ENCODE measurements around the gene STARD5. TPM values are rescaled to one million over a fixed set of nuclear protein-coding genes. Genes with fewer than 3 reads are reported as not detected.

The STARD5 gene
- total RNA-seq, 5 donors from 2014 or later (not counting 1 experiment from before 2014, with no cell fraction given) = 5.8 to 8.5 (median 7.3) TPM

- DNase-seq = peak in 22 of 35 experiments; percentile 26 to 71 (median 44)
- peak; percentile 61 to 81 (median 66) for ATAC-seq (replicated peaks in 1 of 4)
- POLR2A ChIA-PET = interaction anchor here in 1 of 2 donors (1.2 kb wide), 1 partner anchor 12 kb away, joined by 3 read pairs; no protein-coding TSS in a partner anchor
- H3K9me3 Mint-ChIP-seq = no peaks in the 10 kb centered on the region
- H3K36me3 Mint-ChIP-seq = peaks cover 93% of the 10 kb centered on the region
- no peaks in the 10 kb centered on the region for H3K27me3 Mint-ChIP-seq
- CTCF ChIA-PET = interaction anchor here (0.8 to 0.9 kb wide), 2 partner anchors 12 to 38 kb away, joined by 3 read pairs; no protein-coding TSS in a partner anchor
- Histone ChIP-seq H3K9me3 (no peaks in the 10 kb centered on the region), H3K27ac (ENCODE audit: low read length) (peak overlapping the region; percentile 67), H3K27me3 (replicated peaks in 1 of 2; ENCODE audit: control insufficient read depth in 2 of 2, extremely low read depth in 1 of 2, insufficient read depth in 2 of 2, low read length in 1 of 2) (no peaks in the 10 kb centered on the region), H3K4me1 (ENCODE audit: control insufficient read depth in 1 of 2, extremely low read depth in 1 of 2, insufficient read depth in 2 of 2, low read length in 2 of 2) (peaks cover 50 to 80% of the 10 kb centered on the region in 2 experiments), H3K36me3 (ENCODE audit: control insufficient read depth in 2 of 2, extremely low read depth in 1 of 2, insufficient read depth in 1 of 2, low read length in 1 of 2) (peaks cover 33 to 98% of the 10 kb centered on the region in 2 donors), H3K4me3 (ENCODE audit: control insufficient read depth in 1 of 2, extremely low read depth in 1 of 2, low read length in 1 of 2) (peak overlapping the region; percentile 68 to 98)
- peaks cover 68 to 84% (median 75%) of the 10 kb centered on the region in 3 donors for H3K4me1 Mint-ChIP-seq
- H3K4me3 Mint-ChIP-seq = peak overlapping the region; percentile 95 to 100 (median 100)
- peak overlapping the region; percentile 100 for H3K27ac Mint-ChIP-seq
- 57% methylated on average over 4 of the region's 9 CpGs for WGBS (ENCODE audit: insufficient coverage)
Measured at GRCh38 chr15:81303244-81304225, 20.4 kb downstream of the STARD5 start.

- POLR2A ChIA-PET = interaction anchor here in 1 of 2 donors (0.6 to 1.2 kb wide), 2 partner anchors 11 to 13 kb away, joined by 3 read pairs; no protein-coding TSS in a partner anchor
- whole genome bisulfite sequencing (ENCODE audit: insufficient coverage) = 0% methylated on average over 2 of the region's 6 CpGs
- Mint-ChIP-seq H3K4me1 (peaks cover 65 to 91% (median 70%) of the 10 kb centered on the region in 3 donors), H3K27ac (peak overlapping the region; percentile 100), H3K27me3 (no peaks in the 10 kb centered on the region), H3K36me3 (peaks cover 93% of the 10 kb centered on the region), H3K4me3 (peak overlapping the region; percentile 95 to 100 (median 100)), H3K9me3 (no peaks in the 10 kb centered on the region)
- Histone ChIP-seq H3K27ac (ENCODE audit: low read length) (peak overlapping the region; percentile 67), H3K36me3 (ENCODE audit: control insufficient read depth in 2 of 2, extremely low read depth in 1 of 2, insufficient read depth in 1 of 2, low read length in 1 of 2) (peaks cover 33 to 90% of the 10 kb centered on the region in 2 donors), H3K27me3 (replicated peaks in 1 of 2; ENCODE audit: control insufficient read depth in 2 of 2, extremely low read depth in 1 of 2, insufficient read depth in 2 of 2, low read length in 1 of 2) (no peaks in the 10 kb centered on the region), H3K4me3 (ENCODE audit: control insufficient read depth in 1 of 2, extremely low read depth in 1 of 2, low read length in 1 of 2) (peak overlapping the region; percentile 68 to 98), H3K4me1 (ENCODE audit: control insufficient read depth in 1 of 2, extremely low read depth in 1 of 2, insufficient read depth in 2 of 2, low read length in 2 of 2) (peaks cover 50 to 85% of the 10 kb centered on the region in 2 experiments), H3K9me3 (no peaks in the 10 kb centered on the region)
- CTCF ChIA-PET = interaction anchor here in 1 of 2 donors (1.0 kb wide), 1 partner anchor 31 kb away, joined by 3 read pairs; no protein-coding TSS in a partner anchor
- ATAC-seq (replicated peaks in 1 of 4) (peak in 2 of 4 experiments; percentile 30 to 32), DNase-seq (peak in 1 of 35 experiments; percentile 43)
Measured at GRCh38 chr15:81302701-81303109, 21.2 kb downstream of the STARD5 start.

- H3K4me3 Mint-ChIP-seq = peak overlapping the region; percentile 95 to 100 (median 100)
- H3K36me3 ChIP-seq (ENCODE audit: control insufficient read depth in 2 of 2, extremely low read depth in 1 of 2, insufficient read depth in 1 of 2, low read length in 1 of 2) = peaks cover 31 to 82% of the 10 kb centered on the region in 2 donors
- peak overlapping the region; percentile 68 to 98 for H3K4me3 ChIP-seq (ENCODE audit: control insufficient read depth in 1 of 2, extremely low read depth in 1 of 2, low read length in 1 of 2)
- peaks cover 57 to 86% (median 63%) of the 10 kb centered on the region in 3 donors for H3K4me1 Mint-ChIP-seq
- ChIA-PET CTCF (interaction anchor here (1.0 to 1.7 kb wide), 3 partner anchors 30 to 36 kb away, joined by 3 to 10 read pairs (median 3); no protein-coding TSS in a partner anchor), POLR2A (interaction anchor here (1.0 to 1.3 kb wide), 4 partner anchors 9 to 15 kb away, joined by 3 to 5 read pairs (median 3); no protein-coding TSS in a partner anchor)
- DNase-seq (no peak), ATAC-seq (replicated peaks in 1 of 4) (no peak)
- no peaks in the 10 kb centered on the region for H3K27me3 ChIP-seq (replicated peaks in 1 of 2; ENCODE audit: control insufficient read depth in 2 of 2, extremely low read depth in 1 of 2, insufficient read depth in 2 of 2, low read length in 1 of 2)
- WGBS (ENCODE audit: insufficient coverage) = 0% methylated on average over 2 of the region's 5 CpGs
- peaks cover 94% of the 10 kb centered on the region for H3K36me3 Mint-ChIP-seq
- no peaks in the 10 kb centered on the region for H3K9me3 ChIP-seq
- H3K9me3 Mint-ChIP-seq = no peaks in the 10 kb centered on the region
- H3K27ac Mint-ChIP-seq = peak overlapping the region; percentile 100
- no peaks in the 10 kb centered on the region for H3K27me3 Mint-ChIP-seq
- H3K27ac ChIP-seq (ENCODE audit: low read length) = peak overlapping the region; percentile 67
- peaks cover 50 to 78% of the 10 kb centered on the region in 2 experiments for H3K4me1 ChIP-seq (ENCODE audit: control insufficient read depth in 1 of 2, extremely low read depth in 1 of 2, insufficient read depth in 2 of 2, low read length in 2 of 2)
Measured at GRCh38 chr15:81301815-81302399, 22.0 kb downstream of the STARD5 start.

GRCh38 chr15:81301385-81301784 is 22.6 kb downstream of the STARD5 start:
- Mint-ChIP-seq H3K9me3 (no peaks in the 10 kb centered on the region), H3K27me3 (no peaks in the 10 kb centered on the region), H3K4me3 (peak overlapping the region; percentile 95 to 100 (median 100)), H3K27ac (peak overlapping the region; percentile 100), H3K36me3 (peaks cover 92% of the 10 kb centered on the region), H3K4me1 (peaks cover 56 to 86% (median 63%) of the 10 kb centered on the region in 3 donors)
- ATAC-seq (replicated peaks in 1 of 4) = no peak
- H3K27ac ChIP-seq (ENCODE audit: low read length) = peak overlapping the region; percentile 67
- H3K9me3 ChIP-seq = no peaks in the 10 kb centered on the region
- no peak for DNase-seq
- 4% methylated on average over 3 of the region's 4 CpGs for WGBS (ENCODE audit: insufficient coverage)
- H3K4me3 ChIP-seq (ENCODE audit: control insufficient read depth in 1 of 2, extremely low read depth in 1 of 2, low read length in 1 of 2) = peak overlapping the region; percentile 68 to 98
- H3K27me3 ChIP-seq (replicated peaks in 1 of 2; ENCODE audit: control insufficient read depth in 2 of 2, extremely low read depth in 1 of 2, insufficient read depth in 2 of 2, low read length in 1 of 2) = no peaks in the 10 kb centered on the region
- CTCF ChIA-PET = interaction anchor here (1.2 to 1.7 kb wide), 2 partner anchors 35 to 36 kb away, joined by 3 to 10 read pairs; no protein-coding TSS in a partner anchor
- peaks cover 49 to 75% of the 10 kb centered on the region in 2 experiments for H3K4me1 ChIP-seq (ENCODE audit: control insufficient read depth in 1 of 2, extremely low read depth in 1 of 2, insufficient read depth in 2 of 2, low read length in 2 of 2)
- POLR2A ChIA-PET = interaction anchor here (0.5 to 1.3 kb wide), 5 partner anchors 10 to 15 kb away, joined by 3 to 5 read pairs (median 3); no protein-coding TSS in a partner anchor
- peaks cover 27 to 77% of the 10 kb centered on the region in 2 donors for H3K36me3 ChIP-seq (ENCODE audit: control insufficient read depth in 2 of 2, extremely low read depth in 1 of 2, insufficient read depth in 1 of 2, low read length in 1 of 2)

GRCh38 chr15:81299630-81300273 is 24.2 kb downstream of the STARD5 start:
- H3K9me3 Mint-ChIP-seq = no peaks in the 10 kb centered on the region
- ATAC-seq (replicated peaks in 1 of 4) (no peak), DNase-seq (no peak)
- peaks cover 19 to 60% of the 10 kb centered on the region in 2 donors for H3K36me3 ChIP-seq (ENCODE audit: control insufficient read depth in 2 of 2, extremely low read depth in 1 of 2, insufficient read depth in 1 of 2, low read length in 1 of 2)
- no peaks in the 10 kb centered on the region for H3K27me3 ChIP-seq (replicated peaks in 1 of 2; ENCODE audit: control insufficient read depth in 2 of 2, extremely low read depth in 1 of 2, insufficient read depth in 2 of 2, low read length in 1 of 2)
- peak overlapping the region; percentile 68 to 98 for H3K4me3 ChIP-seq (ENCODE audit: control insufficient read depth in 1 of 2, extremely low read depth in 1 of 2, low read length in 1 of 2)
- H3K9me3 ChIP-seq = no peaks in the 10 kb centered on the region
- H3K27ac ChIP-seq (ENCODE audit: low read length) = peak overlapping the region; percentile 94
- H3K4me3 Mint-ChIP-seq = peak overlapping the region; percentile 95 to 100 (median 100)
- H3K27me3 Mint-ChIP-seq = no peaks in the 10 kb centered on the region
- peaks cover 50 to 75% of the 10 kb centered on the region in 2 experiments for H3K4me1 ChIP-seq (ENCODE audit: control insufficient read depth in 1 of 2, extremely low read depth in 1 of 2, insufficient read depth in 2 of 2, low read length in 2 of 2)
- CTCF ChIA-PET = interaction anchor here (0.6 to 1.2 kb wide), 5 partner anchors 24 to 37 kb away, joined by 3 to 4 read pairs (median 3); no protein-coding TSS in a partner anchor
- WGBS (ENCODE audit: insufficient coverage) = 6% methylated on average over 12 of the region's 14 CpGs
- peak overlapping the region; percentile 100 for H3K27ac Mint-ChIP-seq
- peaks cover 78% of the 10 kb centered on the region for H3K36me3 Mint-ChIP-seq
- POLR2A ChIA-PET = interaction anchor here in 1 of 2 donors (1.6 kb wide), 1 partner anchor 9 kb away, joined by 4 read pairs; no protein-coding TSS in a partner anchor
- H3K4me1 Mint-ChIP-seq = peaks cover 58 to 92% (median 64%) of the 10 kb centered on the region in 3 donors

Measured in T-cell (primary cell).